Cardiac muscle cell (in vitro differentiated cells and primary cell): ENCODE measurements around the gene MYADML2. TPM values are rescaled to one million over a fixed set of nuclear protein-coding genes. Genes with fewer than 3 reads are reported as not detected.
"Not testable (repeated sequence)": the region's sequence is repeated elsewhere in the genome, so short reads cannot be mapped to it uniquely, and the experiment has no call there.

Experiments used
- DNase-seq, 2 donors: peaks; one replicate each; pipeline versions ENCODE4 v3.0.0 to v3.0.0-alpha.2; 2010 to 2017; ENCODE audit warnings: low read depth in 1 of 2, low spot score in 1 of 2
- H3K27ac ChIP-seq: fragments of 200-600 bp; sonication (generic); 2 replicates; pipeline ENCODE4 v1.5.1; 2016
- H3K27me3 ChIP-seq: fragments of 200-600 bp; sonication (generic); 2 replicates; pipeline ENCODE4 v1.6.0; 2016; ENCODE audit warnings: control low read depth
- H3K36me3 ChIP-seq: fragments of 200-600 bp; sonication (generic); 2 replicates; pipeline ENCODE4 v1.5.1; 2016; ENCODE audit warnings: control low read depth
- H3K4me1 ChIP-seq: fragments of 200-600 bp; sonication (generic); 2 replicates; pipeline ENCODE4 v1.8.1; 2017; ENCODE audit warnings: low read depth, mild to moderate bottlenecking, mixed run types
- H3K4me3 ChIP-seq: fragments of 200-600 bp; sonication (generic); 2 replicates; pipeline ENCODE4 v1.5.1; 2016; ENCODE audit warnings: mild to moderate bottlenecking
- H3K9me3 ChIP-seq: fragments of 200-600 bp; sonication (generic); 2 replicates; pipeline ENCODE4 v1.5.1; 2017; ENCODE audit warnings: low read depth, mild to moderate bottlenecking, control low read depth
- CTCF ChIP-seq: IDR thresholded peaks from 2 replicates; pipeline ENCODE4 v1.5.1; 2012; ENCODE audit warnings: low read depth, mild to moderate bottlenecking, low read length
- polyA plus RNA-seq: library from polyadenylated mRNA; unstranded; fragments of >200 nt; fragmentation: Nextera tagmentation; extraction: Ambion mirVana; gene quantifications from 2 replicates; pipeline ENCODE4 v1.2.1, GENCODE V29; 2016
- total RNA-seq: library from RNA; depleted of rRNA; stranded (reverse); fragments of >200 nt; gene quantifications from 2 replicates; pipeline ENCODE4 v1.2.3, GENCODE V29; 2016

Gene MYADML2
- total and polyA plus RNA-seq, 2 experiments from 2014 or later = 17.1 to 22.8 TPM

- H3K36me3 ChIP-seq = no peaks in the 10 kb centered on the region
- TF ChIP-seq CTCF = no peak
- peaks cover 39% of the 10 kb centered on the region for H3K27me3 ChIP-seq
- H3K9me3 ChIP-seq = no peaks in the 10 kb centered on the region
- no peak for DNase-seq
- no peak overlapping the region for H3K27ac ChIP-seq
- no peaks in the 10 kb centered on the region for H3K4me1 ChIP-seq
- H3K4me3 ChIP-seq = no peak overlapping the region
Measured at GRCh38 chr17:81956607-81957589, 9.9 kb upstream of the MYADML2 start.

- Histone ChIP-seq H3K27me3 (peaks cover 29% of the 10 kb centered on the region), H3K27ac (no peak overlapping the region)
- DNase-seq = no peak
Measured at GRCh38 chr17:81955756-81956544, 8.9 kb upstream of the MYADML2 start.

GRCh38 chr17:81955058-81955681 lies 8.1 kb upstream of the MYADML2 start:
- Histone ChIP-seq H3K4me1 (no peaks in the 10 kb centered on the region), H3K27me3 (peaks cover 21% of the 10 kb centered on the region), H3K4me3 (no peak overlapping the region), H3K9me3 (no peaks in the 10 kb centered on the region), H3K36me3 (no peaks in the 10 kb centered on the region), H3K27ac (no peak overlapping the region)
- DNase-seq = no peak
- no peak for TF ChIP-seq CTCF

More at GRCh38 chr17:81955756-81956544, 8.9 kb upstream of the MYADML2 start:
- H3K9me3 ChIP-seq = no peaks in the 10 kb centered on the region
- no peak for TF ChIP-seq CTCF
- H3K4me1 ChIP-seq = no peaks in the 10 kb centered on the region
- no peak overlapping the region for H3K4me3 ChIP-seq
- no peaks in the 10 kb centered on the region for H3K36me3 ChIP-seq

GRCh38 chr17:81954131-81955057 lies 7.4 kb upstream of the MYADML2 start:
- no peaks in the 10 kb centered on the region for H3K36me3 ChIP-seq
- no peak overlapping the region for H3K4me3 ChIP-seq
- H3K27ac ChIP-seq = no peak overlapping the region
- DNase-seq = no peak
- no peaks in the 10 kb centered on the region for H3K4me1 ChIP-seq
- no peak for TF ChIP-seq CTCF
- peaks cover 14% of the 10 kb centered on the region for H3K27me3 ChIP-seq
- no peaks in the 10 kb centered on the region for H3K9me3 ChIP-seq

- H3K4me1 ChIP-seq, H3K4me3 ChIP-seq, H3K27me3 ChIP-seq, H3K36me3 ChIP-seq, H3K27ac ChIP-seq, H3K9me3 ChIP-seq, DNase-seq: not testable (repeated sequence)
Measured at GRCh38 chr17:81953443-81953842, 6.4 kb upstream of the MYADML2 start.
